Retinal pigment epithelial cell (primary cell): ENCODE measurements around the gene ZNF143.

Source experiments
- DNase-seq: peaks from one replicate; pipeline ENCODE4 v3.0.0-alpha.2; 2010; ENCODE audit warnings: low read depth
- H3K4me3 ChIP-seq: 2 replicates; pipeline ENCODE4 v1.5.1; 2011; ENCODE audit warnings: mild to moderate bottlenecking, low read length, control low read depth, moderate library complexity
- CTCF ChIP-seq: conservative IDR thresholded peaks from 2 replicates; pipeline ENCODE4 v1.5.1; 2011; ENCODE audit warnings: low read depth, low read length, control low read depth, inconsistent platforms

The ZNF143 gene

DNA sequence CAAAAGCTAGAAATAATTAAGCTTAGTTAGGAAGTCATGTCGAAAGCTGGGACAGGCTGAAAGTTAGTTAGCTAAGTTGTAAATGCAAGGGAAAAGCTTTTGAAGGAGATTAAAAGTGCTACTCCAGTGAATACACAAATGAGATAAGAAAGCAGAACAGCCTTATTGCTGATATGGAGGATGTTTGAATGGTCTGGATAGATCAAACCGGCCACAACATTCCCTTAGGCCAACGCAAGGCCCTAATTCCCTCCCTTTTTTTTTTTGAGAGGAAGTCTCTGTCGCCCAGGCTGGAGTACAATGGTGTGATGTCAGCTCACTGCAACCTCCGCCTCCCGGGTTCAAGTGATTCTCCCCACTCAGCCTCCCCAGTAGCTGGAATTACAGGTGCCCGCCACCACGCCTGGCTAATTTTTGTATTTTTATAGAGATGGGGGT lies 89.4 kb downstream of the ZNF143 start:
- no peak for TF ChIP-seq CTCF
- H3K4me3 ChIP-seq: no peak overlapping the region
- DNase-seq: no peak

DNA sequence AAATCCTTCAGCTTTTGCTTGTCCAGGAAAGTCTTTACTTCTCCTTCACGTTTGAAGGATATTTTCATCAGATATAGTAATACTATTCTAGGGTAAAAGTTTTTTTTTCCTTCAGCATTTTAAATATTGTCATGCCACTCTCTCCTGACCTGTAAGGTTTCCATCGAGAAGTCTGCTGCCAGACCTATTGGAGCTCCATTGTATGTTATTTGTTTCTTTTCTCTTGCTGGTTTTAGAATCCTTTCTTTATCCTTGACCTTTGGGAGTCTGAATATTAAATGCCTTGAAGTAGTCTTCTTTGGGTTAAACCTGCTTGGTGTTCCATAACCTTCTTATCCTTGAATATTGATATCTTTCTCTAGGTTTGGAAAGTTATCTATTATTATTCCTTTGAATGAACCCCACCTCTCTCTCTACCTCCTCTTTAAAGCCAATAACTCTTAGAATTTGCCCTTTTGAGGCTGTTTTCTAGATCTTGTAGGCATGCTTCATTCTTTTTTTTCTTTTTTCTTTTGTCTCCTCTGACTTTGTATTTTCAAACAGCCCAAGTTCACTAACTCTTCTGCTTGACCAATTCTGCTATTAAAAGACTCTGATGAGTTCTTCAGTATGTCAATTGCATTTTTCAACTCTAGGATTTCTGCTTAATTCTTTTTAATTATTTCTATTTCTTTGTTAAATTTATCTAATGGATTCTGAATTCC lies 100.6 kb downstream of the ZNF143 start:
- no peak for TF ChIP-seq CTCF
- DNase-seq: no peak
- no peak overlapping the region for H3K4me3 ChIP-seq

DNA sequence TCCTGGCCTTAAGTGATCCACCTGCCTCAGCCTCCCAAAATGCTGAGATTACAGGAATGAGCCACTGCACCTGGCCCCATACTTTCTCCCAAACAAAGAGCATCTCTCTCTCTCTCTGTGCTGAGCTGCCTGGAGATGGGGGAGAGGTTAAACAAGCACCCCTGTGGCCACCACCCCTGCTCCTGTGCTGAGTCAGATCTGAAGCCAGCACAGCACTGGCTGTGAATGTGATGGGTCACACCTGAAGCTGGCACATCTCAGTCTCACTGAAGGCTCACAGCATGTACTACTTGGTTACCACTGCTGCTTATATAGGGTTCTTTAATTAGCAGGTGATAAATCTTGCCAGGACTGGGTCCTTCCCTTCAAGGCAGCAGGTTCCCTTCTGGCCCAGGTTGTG lies 101.9 kb downstream of the ZNF143 start:
- DNase-seq: no peak
- no peak for TF ChIP-seq CTCF
- H3K4me3 ChIP-seq: no peak overlapping the region

GRCh38 chr11:9563196-9563730 lies 102.5 kb downstream of the ZNF143 start:
- H3K4me3 ChIP-seq: no peak overlapping the region
- DNase-seq: no peak
- TF ChIP-seq CTCF: no peak

DNA sequence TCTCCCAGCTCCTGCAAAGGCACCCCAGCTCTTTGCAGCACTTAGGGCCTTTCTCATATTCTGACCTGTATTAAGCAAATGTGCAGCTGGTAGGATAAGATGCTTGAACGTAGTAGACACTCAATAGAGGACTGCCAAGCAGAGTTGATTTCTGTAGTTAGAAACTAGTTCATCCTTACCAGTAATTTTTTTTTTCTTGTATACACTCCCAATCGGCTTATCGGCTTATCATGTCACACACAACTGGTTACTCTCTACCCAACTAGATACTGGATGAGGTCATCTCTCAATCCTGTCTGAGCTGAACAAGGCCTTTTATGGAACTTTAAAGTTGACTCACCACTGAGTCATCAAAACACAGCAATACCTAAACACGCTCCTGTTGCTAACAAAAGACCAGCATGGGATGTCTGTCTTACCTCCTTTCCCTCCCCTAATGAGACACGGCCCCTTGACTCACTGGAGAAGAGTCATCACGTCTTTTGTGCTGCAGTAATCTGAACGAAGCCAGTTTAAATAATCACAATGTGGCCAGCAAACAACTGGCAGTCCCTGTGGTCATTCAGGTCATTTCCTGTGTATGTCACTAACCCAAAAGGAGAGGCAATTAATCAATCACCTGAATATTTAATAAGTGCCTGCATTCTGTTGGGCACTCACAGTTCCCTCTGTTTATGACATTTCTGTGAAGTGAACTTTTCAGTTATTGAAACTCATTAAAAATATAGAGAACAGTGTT lies 105.2 kb downstream of the ZNF143 start:
- no peak for TF ChIP-seq CTCF
- no peak overlapping the region for H3K4me3 ChIP-seq
- DNase-seq: peak; percentile 100

GRCh38 chr11:9566561-9567063 lies 105.8 kb downstream of the ZNF143 start:
- no peak overlapping the region for H3K4me3 ChIP-seq
- DNase-seq: peak; percentile 71
- TF ChIP-seq CTCF: no peak
